ENCODE measurements around the gene CCDC30. TPM values are rescaled to one million over a fixed set of nuclear protein-coding genes. Genes with fewer than 3 reads are reported as not detected.
"Not testable (repeated sequence)": the region's sequence is repeated elsewhere in the genome, so short reads cannot be mapped to it uniquely, and the experiment has no call there.

Gene CCDC30
- total RNA-seq, 1 donor from 2014 or later, result 1.9 TPM

DNA sequence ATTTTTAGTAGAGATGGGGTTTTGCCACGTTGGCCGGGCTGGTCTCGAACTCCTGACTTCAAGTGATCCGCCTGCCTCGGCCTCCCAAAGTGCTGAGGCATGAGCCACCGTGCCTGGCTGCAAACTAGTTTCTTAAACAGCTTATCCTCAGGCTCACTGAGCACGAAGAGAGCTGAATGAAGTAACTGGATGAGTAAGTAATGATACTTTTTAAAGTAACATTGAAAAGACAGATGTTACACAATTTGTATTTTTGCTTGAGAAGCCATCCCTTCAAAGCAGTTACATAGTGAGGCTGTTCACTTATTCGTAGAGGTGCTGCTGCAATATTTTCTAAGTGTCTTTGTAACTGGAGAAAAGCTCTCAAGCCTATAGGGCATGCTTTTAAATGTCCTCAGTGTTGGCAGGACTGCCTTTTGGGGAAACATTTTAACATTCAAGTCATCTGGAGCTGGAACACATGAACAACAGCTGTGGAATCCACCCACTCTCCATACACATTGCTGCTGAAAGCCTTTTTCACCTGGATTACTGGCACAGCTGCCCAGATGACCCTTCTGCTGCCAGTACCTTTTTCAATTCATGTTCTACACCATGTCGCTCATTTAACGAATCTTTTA, 216.4 kb downstream of the CCDC30 start:
- intact Hi-C loops (cut with DNase I), result loop anchor here (10.0 kb wide), 1 partner anchor 505 kb away; no protein-coding TSS in a partner anchor
- DNase-seq (ENCODE audit: missing footprints), result peak; percentile 31
- ATAC-seq, result no peak

DNA sequence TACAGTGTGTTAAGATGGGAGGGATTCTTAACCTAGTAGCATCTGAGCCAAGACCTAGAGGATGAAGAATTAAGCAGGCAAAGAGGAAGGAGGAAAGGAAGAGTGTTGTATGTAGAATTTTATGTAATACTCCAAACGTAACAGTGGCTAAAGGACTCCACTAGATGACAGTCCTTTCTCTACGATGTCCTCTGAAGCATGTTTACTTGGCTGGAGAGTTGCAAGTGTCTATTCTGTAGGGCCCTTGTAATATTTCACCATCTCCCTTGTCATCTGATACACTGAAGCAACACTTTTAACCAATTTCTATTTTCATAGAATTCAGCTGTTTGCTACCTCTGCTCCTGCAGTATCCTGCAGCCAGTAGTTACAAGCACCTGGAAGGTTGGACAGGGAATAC, 217.0 kb downstream of the CCDC30 start:
- intact Hi-C loops (cut with DNase I), result no loop called here
- ATAC-seq (no peak), DNase-seq (ENCODE audit: missing footprints) (no peak)

DNA sequence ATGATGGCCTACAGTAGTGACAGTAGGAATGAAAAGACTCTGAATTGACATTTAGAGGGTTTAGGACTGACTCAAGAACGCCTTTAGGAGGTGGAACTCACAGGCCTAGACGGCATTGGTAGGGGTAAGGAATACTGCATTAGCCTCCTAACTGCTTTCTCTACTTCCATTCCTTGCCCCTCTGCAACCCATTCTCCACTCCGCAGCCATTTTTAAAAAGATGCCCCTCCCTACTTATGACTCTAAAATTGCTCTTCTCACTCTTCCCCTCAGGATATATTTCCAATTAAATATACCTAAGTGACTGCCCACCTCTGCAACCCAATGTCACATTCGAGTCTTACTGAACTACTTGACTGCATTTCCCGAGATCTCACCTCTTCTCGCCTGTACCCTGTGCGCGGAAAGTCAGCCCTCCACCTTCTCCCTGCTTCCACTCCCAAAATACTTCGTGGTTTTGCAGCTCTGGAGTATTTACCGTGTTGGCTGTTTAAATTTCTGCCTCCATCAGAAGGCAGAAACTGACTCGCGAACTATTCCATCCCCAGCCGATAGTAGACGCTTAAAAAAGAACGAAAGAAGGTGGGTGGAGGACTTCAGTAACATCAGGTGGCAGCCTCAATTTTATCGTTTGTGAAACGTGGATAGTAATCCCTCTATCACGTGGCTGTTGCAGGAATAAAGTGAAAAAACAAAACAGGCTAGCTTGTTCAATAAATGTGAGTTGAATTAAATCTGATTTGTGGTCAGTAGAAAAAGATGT, 218.0 kb downstream of the CCDC30 start:
- intact Hi-C loops (cut with DNase I), result no loop called here
- DNase-seq (ENCODE audit: missing footprints), result no peak
- ATAC-seq, result no peak

DNA sequence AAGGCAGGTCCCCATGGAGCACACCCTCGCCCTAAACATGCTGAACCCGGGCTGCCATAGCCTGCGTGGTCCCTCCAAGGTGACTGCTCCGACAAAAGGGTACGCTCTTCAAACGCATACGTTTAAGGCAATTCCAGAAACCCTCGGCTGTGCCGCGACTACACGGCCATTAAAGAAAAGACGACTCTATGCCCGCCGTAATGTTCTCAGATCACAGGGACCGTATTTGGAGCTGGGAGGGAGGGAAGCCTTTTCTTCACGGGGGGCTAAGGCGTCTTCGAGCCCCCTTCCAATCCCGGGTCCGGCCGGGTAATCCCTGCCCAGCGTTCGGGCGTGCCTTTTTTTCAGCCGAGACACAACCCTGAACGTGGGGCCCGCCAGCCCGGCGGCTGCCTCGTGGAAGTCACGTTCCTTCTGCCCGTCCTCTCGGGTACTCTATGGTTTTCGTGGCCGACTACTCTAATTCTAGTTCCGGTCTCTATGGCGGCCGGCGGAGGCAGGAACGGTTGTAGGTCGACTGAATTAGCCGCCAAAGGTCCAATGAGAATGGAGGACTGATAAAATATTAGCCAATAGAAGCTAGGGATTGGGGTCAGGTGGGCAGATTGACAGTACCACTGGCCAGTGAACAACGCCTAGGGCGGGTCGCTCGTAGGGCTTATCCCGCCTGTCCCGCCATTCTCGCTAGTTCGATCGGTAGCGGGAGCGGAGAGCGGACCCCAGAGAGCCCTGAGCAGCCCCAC, 218.8 kb downstream of the CCDC30 start, which contains the start of gene YBX1:
YBX1 (plus strand) TSS at position 678 of the 743 bp plus-strand sequence. CDS start 148 bp downstream, outside the sequence.
- DNase-seq (ENCODE audit: missing footprints) (peak; percentile 98), ATAC-seq (peak; percentile 98)
- intact Hi-C loops (cut with DNase I), result no loop called here

DNA sequence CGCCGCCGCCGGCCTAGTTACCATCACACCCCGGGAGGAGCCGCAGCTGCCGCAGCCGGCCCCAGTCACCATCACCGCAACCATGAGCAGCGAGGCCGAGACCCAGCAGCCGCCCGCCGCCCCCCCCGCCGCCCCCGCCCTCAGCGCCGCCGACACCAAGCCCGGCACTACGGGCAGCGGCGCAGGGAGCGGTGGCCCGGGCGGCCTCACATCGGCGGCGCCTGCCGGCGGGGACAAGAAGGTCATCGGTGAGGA, 219.3 kb downstream of the CCDC30 start:
- peak; percentile 4 for ATAC-seq
- DNase-seq (ENCODE audit: missing footprints); intact Hi-C loops (cut with DNase I): not testable (repeated sequence)

DNA sequence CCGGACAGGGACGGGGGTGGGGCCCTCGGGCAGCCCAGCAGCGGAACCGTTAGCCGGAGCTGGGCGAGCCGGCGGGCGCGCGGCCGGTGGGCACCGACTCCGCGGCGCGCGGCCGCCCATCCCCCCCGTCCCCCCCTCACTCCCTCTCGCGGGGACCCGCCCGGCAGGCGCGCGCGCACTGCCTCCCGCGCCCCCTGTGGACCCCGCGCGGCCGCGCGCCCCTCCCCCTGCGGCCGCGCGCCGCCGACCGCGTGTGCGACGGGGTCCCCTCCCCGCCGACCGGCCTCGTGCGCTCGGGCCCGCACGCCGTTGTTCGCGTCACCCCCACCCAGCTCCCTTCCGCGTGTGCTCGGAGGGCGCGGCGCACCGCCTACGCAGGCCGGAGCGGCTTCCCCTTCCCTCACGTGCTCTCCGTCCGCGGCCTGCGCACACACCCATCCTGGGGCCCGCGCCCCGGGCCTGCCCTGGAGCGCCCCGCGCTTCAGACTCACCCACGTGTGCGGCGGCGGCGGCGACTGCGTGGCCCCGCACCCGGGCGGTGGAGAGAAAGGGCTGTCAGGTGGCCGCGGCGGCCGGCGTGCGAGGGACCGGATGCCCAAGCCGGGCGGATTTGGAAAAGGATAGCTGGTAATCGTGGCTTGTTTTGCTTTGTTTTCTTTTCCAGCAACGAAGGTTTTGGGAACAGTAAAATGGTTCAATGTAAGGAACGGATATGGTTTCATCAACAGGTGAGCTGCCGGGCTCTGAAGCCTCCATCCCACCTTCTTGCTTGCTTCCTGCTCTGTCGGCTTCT, 219.8 kb downstream of the CCDC30 start:
- ATAC-seq (peak; percentile 62), DNase-seq (ENCODE audit: missing footprints) (peak; percentile 91)
- intact Hi-C loops (cut with DNase I), result no loop called here

DNA sequence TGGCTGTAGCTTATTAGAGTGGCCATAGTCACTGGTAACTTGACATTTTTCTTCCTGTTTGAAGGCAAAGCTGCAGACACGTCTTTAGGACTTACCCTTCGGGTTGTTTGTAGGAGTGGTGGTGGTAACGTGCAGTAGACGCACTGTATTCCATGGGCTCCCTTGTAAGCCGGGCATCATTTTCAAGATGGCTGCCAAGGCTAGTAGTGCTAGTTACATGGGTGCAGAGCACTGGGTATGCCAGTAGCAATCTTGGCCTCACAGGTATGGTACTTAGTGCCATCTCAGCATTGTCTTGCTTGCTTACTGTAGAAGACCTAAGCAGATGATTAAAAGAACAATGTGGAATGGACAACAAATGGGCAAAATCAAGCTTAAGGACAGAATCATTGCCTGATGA, 221.1 kb downstream of the CCDC30 start:
- intact Hi-C loops (cut with DNase I), result no loop called here
- DNase-seq (ENCODE audit: missing footprints) (no peak), ATAC-seq (no peak)

DNA sequence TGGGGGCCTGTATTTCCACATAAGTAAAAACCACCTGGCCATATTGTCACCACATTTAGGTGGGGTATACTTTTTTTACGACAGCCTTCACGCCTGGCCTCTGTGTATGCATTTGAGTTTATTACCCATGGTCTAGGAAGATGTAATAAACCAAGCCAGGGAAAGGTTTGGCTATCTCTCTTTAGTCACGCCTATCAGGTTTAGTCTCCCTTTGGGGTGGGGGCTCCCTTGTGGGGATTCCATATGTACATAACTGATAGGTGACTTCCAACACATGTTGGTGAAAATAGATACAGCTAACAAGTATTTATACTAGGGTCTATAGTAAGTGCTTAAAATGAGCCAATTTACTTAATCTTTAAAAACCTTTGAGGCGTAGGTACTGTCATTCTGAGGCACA, 223.3 kb downstream of the CCDC30 start:
- DNase-seq (ENCODE audit: missing footprints) (no peak), ATAC-seq (no peak)
- intact Hi-C loops (cut with DNase I), result no loop called here

DNA sequence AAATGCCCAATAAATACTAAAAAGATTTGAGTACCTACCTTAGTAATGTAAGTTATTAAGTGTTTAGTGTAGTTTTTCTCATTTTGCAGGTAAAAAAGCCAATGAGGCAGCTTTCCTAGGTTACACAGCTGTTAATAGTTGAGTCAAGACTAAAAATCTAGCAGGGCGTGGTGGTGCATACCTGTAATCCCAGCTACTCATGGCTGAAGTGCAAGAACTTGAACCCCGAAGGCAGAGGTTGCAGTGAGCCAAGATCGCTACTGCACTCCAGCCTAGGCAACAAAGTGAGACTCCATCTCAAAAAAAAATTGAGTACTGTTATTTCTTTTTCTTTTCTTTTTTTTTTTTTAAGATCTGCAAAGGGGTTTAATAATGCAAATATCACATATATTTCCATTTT, 226.8 kb downstream of the CCDC30 start:
- ATAC-seq, result no peak
- DNase-seq (ENCODE audit: missing footprints), result no peak
- intact Hi-C loops (cut with DNase I), result no loop called here

DNA sequence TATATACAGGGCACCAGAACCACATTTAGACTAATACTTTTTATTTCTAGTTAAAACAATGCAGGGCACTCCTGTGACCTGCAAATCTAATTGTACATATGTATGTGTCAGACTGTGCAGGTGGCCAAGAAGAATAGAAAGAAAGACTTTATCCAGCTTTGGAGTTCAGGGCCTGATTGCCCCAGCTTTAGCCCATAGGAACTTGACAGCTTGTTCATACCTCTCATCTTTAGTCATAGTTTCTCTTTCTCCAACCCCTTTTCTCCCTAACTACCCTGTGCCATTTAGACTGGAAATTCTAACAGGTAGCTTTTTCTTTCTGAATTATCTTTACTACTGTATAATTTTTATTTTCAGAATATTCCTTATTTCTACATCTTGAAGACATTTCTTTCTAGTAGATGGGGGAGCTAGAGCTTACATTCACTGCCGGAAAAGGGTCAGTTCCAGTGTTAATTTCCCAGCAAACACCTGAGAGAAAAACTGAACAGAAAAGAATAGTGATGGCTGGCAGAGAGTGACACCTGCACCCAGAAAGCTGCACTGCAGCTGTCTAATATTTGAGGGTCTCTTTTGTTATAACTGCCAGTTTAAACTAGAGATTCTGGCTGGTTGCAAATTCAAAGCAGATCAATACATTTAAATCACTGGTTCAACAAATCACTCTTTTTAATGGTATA, 227.5 kb downstream of the CCDC30 start:
- ATAC-seq (no peak), DNase-seq (ENCODE audit: missing footprints) (no peak)
- intact Hi-C loops (cut with DNase I), result no loop called here

DNA sequence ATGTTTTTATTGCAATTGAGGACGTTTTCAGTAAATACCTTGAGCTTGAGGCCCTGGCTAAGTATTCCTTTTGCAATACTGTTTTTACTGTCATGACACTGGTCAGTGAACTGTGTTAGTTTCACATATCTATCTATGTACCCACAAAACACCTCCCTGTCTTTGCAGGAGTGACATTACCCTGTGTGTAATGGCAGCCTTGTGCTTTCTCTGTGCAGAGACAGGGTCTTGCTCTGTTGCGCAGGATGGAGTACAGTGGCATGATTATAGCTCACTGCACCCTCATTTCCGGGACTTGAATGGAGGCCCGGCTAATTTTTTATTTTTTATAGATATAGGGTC, 228.0 kb downstream of the CCDC30 start:
- no peak for DNase-seq (ENCODE audit: missing footprints)
- intact Hi-C loops (cut with DNase I), result no loop called here
- ATAC-seq, result no peak

DNA sequence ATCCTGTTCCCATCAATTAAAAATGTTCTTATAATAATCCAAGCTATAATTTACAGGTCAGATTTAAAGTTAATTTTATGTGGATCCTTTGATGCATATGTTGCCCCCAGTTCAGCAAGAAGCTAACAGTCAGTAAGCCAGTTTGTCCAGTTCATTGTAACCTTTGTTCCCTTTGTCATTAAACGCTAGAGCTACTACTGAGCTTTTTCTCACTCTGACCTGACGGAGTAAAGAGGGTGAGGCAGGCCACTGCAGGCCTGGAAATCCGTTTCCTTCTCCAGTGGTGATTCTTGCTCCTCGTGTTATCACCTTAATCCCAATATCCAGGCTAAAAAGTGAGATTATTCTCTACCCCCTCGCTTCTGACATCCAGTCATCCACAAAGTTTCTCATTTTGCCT, 229.4 kb downstream of the CCDC30 start:
- ATAC-seq, result no peak
- intact Hi-C loops (cut with DNase I), result no loop called here
- DNase-seq (ENCODE audit: missing footprints), result no peak

DNA sequence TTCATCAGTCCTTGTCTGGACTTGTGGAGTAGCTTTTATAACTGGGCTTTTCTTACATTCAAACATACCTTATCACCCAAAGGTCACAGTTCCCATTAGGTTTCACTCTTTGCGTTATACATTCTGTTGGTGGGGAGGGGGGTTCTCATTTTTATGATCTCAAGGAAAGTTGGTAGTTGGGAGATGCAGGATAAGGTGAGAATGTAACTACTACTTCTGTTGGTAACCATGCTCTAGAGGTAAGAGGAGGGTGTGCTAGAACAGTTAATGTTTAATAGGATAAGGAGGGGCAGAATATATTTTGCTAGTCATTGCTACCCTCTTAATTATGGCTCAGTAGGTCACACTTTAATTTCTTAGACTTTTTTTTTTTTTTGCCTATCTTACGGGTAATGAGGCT, 229.8 kb downstream of the CCDC30 start:
- ATAC-seq (no peak), DNase-seq (ENCODE audit: missing footprints) (no peak)
- intact Hi-C loops (cut with DNase I), result no loop called here

DNA sequence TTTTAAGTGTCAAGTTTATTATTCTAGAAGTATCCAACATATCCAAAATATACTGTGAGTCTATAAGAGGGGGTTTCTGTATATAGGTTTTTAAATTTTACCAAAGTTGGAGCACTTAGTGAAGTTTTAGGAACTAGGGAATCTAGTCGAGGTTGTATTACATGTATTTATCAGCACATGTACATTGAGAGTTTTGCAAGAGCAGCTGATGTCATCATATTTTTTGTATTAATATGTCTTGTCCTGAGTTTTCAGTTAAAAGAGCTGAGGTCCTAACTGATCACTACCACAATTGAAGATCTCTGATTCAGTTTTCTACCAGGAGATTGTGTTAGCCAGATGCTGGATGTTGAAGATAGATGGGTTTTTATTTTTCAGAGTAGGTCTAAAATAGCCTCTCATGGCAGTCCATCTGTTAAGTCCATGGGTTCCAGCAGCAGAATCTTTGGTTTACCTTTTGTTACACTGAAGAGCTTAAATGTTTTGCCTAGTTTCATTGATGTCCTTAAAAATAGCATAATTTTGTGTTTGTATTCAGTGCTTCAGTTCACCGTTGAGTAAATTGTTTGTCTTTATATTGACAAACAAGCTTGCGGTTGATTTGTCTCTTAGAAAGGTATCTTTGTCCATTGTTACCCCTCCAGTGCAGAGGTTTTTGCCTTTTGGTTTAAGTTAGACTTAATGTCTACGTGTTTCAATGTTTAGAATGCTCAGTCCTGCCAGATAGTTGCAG, 235.2 kb downstream of the CCDC30 start:
- ATAC-seq (no peak), DNase-seq (ENCODE audit: missing footprints) (no peak)
- intact Hi-C loops (cut with DNase I), result no loop called here

DNA sequence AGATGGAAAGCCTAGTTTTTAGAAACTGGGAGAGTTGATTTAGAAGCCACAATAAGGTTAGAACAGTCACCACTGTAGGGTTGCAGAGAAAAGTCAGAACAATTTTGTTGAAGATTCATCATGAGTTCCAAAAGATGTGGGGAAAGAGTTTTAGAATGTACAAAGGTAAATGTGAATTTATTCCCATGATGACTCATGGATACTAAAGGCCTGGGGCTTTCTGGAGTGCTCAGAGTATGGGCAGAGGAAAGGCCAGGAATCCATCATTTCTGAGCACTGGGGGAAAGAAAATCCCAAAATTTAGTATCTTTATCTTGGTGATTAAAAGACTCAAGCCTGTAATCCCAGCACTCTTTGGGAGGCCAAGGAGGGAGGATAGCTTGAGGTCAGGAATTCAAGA, 236.9 kb downstream of the CCDC30 start:
- no peak for DNase-seq (ENCODE audit: missing footprints)
- intact Hi-C loops (cut with DNase I), result no loop called here
- ATAC-seq, result no peak

DNA sequence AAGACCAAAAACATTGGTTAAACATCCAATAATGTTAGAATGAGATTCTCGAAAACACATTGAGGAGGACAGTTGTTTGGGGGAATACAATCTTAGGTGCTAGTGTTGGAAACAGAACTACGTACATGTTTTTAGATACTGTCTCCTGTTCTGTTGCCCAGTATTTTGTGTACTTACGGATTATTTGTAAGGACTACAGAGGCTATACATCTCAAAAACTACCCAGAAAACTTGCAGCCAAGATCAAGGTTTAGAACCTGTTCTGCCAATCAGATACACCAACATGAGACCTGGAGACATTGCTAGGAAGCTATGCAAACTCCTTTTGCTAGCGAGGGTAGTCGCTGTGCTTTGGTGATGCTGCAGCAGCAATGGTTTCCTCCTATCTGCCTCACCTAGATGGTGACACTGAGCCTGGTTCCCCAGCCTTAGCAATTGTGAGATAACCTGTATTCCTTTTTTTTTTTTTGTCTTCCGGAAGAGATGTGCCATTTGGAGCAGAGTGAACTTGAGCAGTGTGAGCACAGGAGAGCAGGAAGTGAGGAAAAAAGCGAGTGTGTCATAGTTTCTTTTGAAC, 240.9 kb downstream of the CCDC30 start:
- intact Hi-C loops (cut with DNase I), result no loop called here
- ATAC-seq, result no peak
- no peak for DNase-seq (ENCODE audit: missing footprints)

All from Right ventricle myocardium inferior (tissue), 1 donor.